ENCODE measurements around the gene TACC2. TPM values are rescaled to one million over a fixed set of nuclear protein-coding genes. Genes with fewer than 3 reads are reported as not detected.
"Not testable (repeated sequence)": the region's sequence is repeated elsewhere in the genome, so short reads cannot be mapped to it uniquely, and the experiment has no call there.

The TACC2 gene
- total RNA-seq, 4 donors from 2014 or later: 63.1 to 102 (median 74.9) TPM

DNA sequence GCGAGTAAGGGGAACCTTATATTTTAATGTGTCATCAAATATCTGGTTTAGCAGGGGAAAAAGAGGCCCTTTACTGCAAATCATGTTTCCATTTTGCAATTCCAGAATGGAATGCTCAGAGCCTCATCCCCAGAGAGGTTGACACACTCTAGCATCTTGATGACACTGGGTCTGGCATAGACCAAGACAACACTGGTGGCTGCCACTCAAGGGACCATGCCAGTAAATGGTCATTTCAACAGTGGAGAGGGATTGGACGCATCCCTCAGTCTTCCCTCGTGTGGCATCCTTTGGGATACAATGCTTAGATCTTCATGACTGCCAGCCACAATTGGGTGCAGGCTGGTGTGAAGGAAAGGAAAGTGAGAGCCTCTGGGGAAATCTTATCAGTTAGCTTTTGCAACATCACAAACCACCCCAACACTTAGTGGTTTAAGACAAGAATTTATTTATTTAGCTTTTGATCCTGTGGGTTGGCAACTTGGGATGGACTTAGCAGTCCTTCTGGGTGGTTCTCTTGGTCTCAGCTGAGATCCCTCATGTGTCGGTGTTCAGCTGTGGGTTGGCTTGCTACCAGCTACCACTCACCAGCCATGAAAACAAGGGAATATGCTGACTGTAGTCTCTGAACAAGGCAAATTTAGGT, 21.6 kb downstream of the TACC2 start:
- peaks cover 0 to 12% (median 0%) of the 10 kb centered on the region in 3 donors for H3K4me1 ChIP-seq
- TF ChIP-seq POLR2A (IDR thresholded peaks at IDR 0.05): no peak
- TF ChIP-seq POLR2AphosphoS5 (IDR thresholded peaks at IDR 0.05): no peak
- TF ChIP-seq, protein P1, sequence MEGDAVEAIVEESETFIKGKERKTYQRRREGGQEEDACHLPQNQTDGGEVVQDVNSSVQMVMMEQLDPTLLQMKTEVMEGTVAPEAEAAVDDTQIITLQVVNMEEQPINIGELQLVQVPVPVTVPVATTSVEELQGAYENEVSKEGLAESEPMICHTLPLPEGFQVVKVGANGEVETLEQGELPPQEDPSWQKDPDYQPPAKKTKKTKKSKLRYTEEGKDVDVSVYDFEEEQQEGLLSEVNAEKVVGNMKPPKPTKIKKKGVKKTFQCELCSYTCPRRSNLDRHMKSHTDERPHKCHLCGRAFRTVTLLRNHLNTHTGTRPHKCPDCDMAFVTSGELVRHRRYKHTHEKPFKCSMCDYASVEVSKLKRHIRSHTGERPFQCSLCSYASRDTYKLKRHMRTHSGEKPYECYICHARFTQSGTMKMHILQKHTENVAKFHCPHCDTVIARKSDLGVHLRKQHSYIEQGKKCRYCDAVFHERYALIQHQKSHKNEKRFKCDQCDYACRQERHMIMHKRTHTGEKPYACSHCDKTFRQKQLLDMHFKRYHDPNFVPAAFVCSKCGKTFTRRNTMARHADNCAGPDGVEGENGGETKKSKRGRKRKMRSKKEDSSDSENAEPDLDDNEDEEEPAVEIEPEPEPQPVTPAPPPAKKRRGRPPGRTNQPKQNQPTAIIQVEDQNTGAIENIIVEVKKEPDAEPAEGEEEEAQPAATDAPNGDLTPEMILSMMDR (IDR thresholded peaks at IDR 0.05): no peak
- TF ChIP-seq EP300 (IDR thresholded peaks at IDR 0.05): no peak
- no peak for ATAC-seq
- H3K36me3 ChIP-seq: no peaks in the 10 kb centered on the region
- no peak overlapping the region for H3K4me3 ChIP-seq
- H3K9me3 ChIP-seq: no peaks in the 10 kb centered on the region
- H3K27me3 ChIP-seq: no peaks in the 10 kb centered on the region
- 100% methylated on average over 1 of the region's 4 CpGs; no CpG with 5 or more reads in 1 of the 2 donors for WGBS, 2 donors (ENCODE audit: low coverage in 1 of 2)
- no peak overlapping the region for H3K27ac ChIP-seq

- ATAC-seq: no peak
- Histone ChIP-seq H3K27ac (peak overlapping the region in 2 of 4 donors; percentile 41 to 59), H3K4me1 (peaks cover 0 to 12% (median 0%) of the 10 kb centered on the region in 3 donors), H3K4me3 (no peak overlapping the region), H3K9me3 (no peaks in the 10 kb centered on the region), H3K36me3 (no peaks in the 10 kb centered on the region), H3K27me3 (no peaks in the 10 kb centered on the region)
- TF ChIP-seq POLR2A (IDR thresholded peaks at IDR 0.05) (no peak), EP300 (IDR thresholded peaks at IDR 0.05) (no peak), POLR2AphosphoS5 (IDR thresholded peaks at IDR 0.05) (no peak)
- TF ChIP-seq, protein P1 (IDR thresholded peaks at IDR 0.05): no peak
- WGBS, 2 donors (ENCODE audit: low coverage in 1 of 2): 49 to 88% methylated on average over 2 to 4 of the region's 5 CpGs
These were observed 23.8 kb downstream of the TACC2 start for GRCh38 chr10:122012731-122013130.

DNA sequence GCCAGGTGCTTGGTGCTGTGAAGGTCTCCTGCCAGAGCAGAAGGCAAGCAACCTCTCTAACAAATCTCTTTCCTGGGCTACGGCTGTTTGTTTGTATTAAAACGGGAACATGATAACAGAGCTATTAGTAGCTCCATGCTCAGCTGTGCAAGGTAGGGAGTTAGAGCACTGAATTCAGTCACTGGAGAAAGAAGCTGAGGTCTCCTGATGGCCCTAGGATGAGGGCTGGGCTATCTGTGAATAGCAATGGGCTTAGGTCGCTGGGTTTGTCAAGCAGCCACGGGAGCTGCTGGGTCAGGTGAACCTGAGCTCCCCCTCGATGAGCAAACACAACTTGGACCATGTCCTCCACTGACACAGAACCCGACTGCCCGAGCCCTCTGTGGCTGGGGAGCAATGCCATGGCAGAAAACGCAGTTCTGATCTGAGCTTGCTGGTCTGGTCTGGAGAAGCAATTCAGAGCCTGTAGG, 24.4 kb downstream of the TACC2 start:
- no peaks in the 10 kb centered on the region for H3K27me3 ChIP-seq
- WGBS, 2 donors (ENCODE audit: low coverage in 1 of 2): no CpG with 5 or more reads among the region's 8 CpGs
- H3K4me1 ChIP-seq: peaks cover 0 to 16% (median 0%) of the 10 kb centered on the region in 3 donors
- peak overlapping the region in 2 of 4 donors; percentile 41 to 59 for H3K27ac ChIP-seq
- no peak for ATAC-seq
- no peaks in the 10 kb centered on the region for H3K36me3 ChIP-seq
- TF ChIP-seq EP300 (IDR thresholded peaks at IDR 0.05) (no peak), POLR2AphosphoS5 (IDR thresholded peaks at IDR 0.05) (no peak), POLR2A (IDR thresholded peaks at IDR 0.05) (no peak)
- H3K4me3 ChIP-seq: no peak overlapping the region
- H3K9me3 ChIP-seq: no peaks in the 10 kb centered on the region

DNA sequence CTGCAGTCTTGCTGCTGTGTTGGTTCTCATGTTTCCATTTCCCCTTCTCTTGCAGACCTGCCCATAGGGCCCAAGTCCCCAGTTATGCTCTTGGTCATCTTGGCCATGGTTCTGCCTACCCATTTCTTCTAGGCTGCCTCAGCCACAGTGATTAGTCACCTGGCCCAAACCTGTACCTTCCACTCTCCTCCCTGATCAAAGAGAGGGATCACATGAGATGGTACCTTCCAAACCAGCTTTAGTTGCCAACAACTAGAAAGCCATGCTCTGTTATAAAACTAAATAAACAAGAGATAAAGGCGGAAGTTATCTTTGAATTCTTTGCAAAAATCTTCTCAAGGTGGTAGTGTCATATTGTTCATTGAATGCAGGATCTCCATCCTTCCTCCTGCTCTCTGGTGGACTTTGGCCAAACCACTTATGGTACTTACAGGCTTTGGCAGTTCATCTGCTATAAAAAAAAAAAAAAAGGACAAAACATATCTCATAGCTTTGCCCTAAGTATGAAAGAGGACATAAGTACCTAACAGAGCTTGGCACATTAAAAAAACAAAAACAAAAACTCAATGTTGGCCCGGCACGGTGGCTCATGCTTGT, 25.8 kb downstream of the TACC2 start:
- no peak for TF ChIP-seq EP300 (IDR thresholded peaks at IDR 0.05)
- TF ChIP-seq POLR2AphosphoS5 (IDR thresholded peaks at IDR 0.05): no peak
- TF ChIP-seq POLR2A (IDR thresholded peaks at IDR 0.05): no peak
- TF ChIP-seq, protein P1 (IDR thresholded peaks at IDR 0.05): no peak
- Histone ChIP-seq H3K4me1 (peaks cover 0 to 30% (median 0%) of the 10 kb centered on the region in 3 donors), H3K27ac (no peak overlapping the region), H3K9me3 (no peaks in the 10 kb centered on the region), H3K4me3 (no peak overlapping the region), H3K36me3 (no peaks in the 10 kb centered on the region), H3K27me3 (no peaks in the 10 kb centered on the region)
- ATAC-seq: no peak
- WGBS, 2 donors (ENCODE audit: low coverage in 1 of 2): 53 to 63% methylated on average over 3 of the region's 3 CpGs

DNA sequence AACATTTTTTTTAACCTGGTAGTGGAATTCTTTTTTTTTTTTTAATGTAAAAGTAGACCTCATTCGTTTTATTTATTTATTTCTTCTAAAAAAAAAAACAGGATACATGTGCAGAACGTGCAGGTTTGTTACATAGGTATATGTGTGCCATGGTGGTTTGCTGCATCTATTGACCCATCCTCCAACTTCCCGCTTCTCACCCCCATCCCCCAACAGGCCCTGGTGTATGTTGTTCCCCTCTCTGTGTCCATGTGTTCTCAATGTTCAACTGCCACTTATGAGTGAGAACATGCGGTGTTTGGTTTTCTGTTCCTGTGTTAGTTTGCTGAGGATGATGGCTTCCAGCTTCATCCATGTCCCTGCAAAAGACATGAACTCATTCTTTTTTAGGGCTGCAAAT, 29.0 kb downstream of the TACC2 start:
- not testable (repeated sequence) for H3K36me3 ChIP-seq, H3K4me3 ChIP-seq, ATAC-seq, H3K27me3 ChIP-seq, H3K9me3 ChIP-seq
- Histone ChIP-seq H3K27ac (peak overlapping the region in 3 of 4 donors; percentile 66 to 90 (median 86)), H3K4me1 (peaks cover 0 to 44% (median 0%) of the 10 kb centered on the region in 3 donors)
- 61 to 82% methylated on average over 3 to 4 of the region's 4 CpGs for WGBS, 2 donors (ENCODE audit: low coverage in 1 of 2)

GRCh38 chr10:122018491-122018890, 29.5 kb downstream of the TACC2 start:
- H3K27ac ChIP-seq: peak overlapping the region; percentile 41 to 90 (median 76)
- H3K4me1 ChIP-seq: peaks cover 0 to 40% (median 0%) of the 10 kb centered on the region in 3 donors
- peak overlapping the region in 1 of 2 donors; percentile 21 for H3K4me3 ChIP-seq
- H3K27me3 ChIP-seq: no peaks in the 10 kb centered on the region
- ATAC-seq: no peak
- H3K9me3 ChIP-seq: no peaks in the 10 kb centered on the region
- TF ChIP-seq EP300 (IDR thresholded peaks at IDR 0.05) (no peak), POLR2A (IDR thresholded peaks at IDR 0.05) (no peak), POLR2AphosphoS5 (IDR thresholded peaks at IDR 0.05) (no peak)
- WGBS, 2 donors (ENCODE audit: low coverage in 1 of 2): 17 to 42% methylated on average over 3 to 7 of the region's 7 CpGs
- H3K36me3 ChIP-seq: no peaks in the 10 kb centered on the region

Measured in gastroesophageal sphincter (tissue), 4 donors.